Ovary (tissue), 9 donors: ENCODE results near the gene TUBB3. TPM values are rescaled to one million over a fixed set of nuclear protein-coding genes. Genes with fewer than 3 reads are reported as not detected.
"Not testable (repeated sequence)": the region's sequence is repeated elsewhere in the genome, so short reads cannot be mapped to it uniquely, and the experiment has no call there.

Source experiments
- DNase-seq, 5 donors: peaks; one replicate each; pipeline ENCODE4 v3.0.0-alpha.2; 2019 to 2020
- H3K27ac ChIP-seq, 2 donors: fragments of 200-600 bp; one replicate each; pipeline versions ENCODE4 v1.5.1 to v1.8.0; 2019 to 2022
- H3K27me3 ChIP-seq: fragments of 200-600 bp; one replicate; pipeline ENCODE4 v1.8.0; 2022
- H3K36me3 ChIP-seq: fragments of 200-600 bp; sonication (generic); one replicate; pipeline ENCODE4 v1.5.1; 2019
- H3K4me1 ChIP-seq: one replicate; pipeline ENCODE4 v1.8.1; 2013; ENCODE audit warnings: mild to moderate bottlenecking, moderate library complexity; ENCODE audit not compliant: insufficient read depth
- H3K4me3 ChIP-seq: fragments of 200-600 bp; sonication (generic); one replicate; pipeline ENCODE4 v1.5.1; 2017
- H3K9me3 ChIP-seq, 2 donors: fragments of 200-600 bp in 1 of 2; sonication (generic) in 1 of 2; one replicate each; pipeline versions ENCODE4 v1.5.1 to v1.8.1; 2013 to 2019; ENCODE audit warnings: mild to moderate bottlenecking in 1 of 2, moderate library complexity in 1 of 2
- CTCF ChIP-seq, 3 donors: fragments of 450-650 bp in 2 of 3; fragments of 200-600 bp in 1 of 3; IDR thresholded peaks; one replicate each; pipeline versions ENCODE4 v1.5.1 to v1.8.0; 2016 to 2022; ENCODE audit warnings: antibody characterized with exemption in 3 of 3, mild to moderate bottlenecking in 1 of 3
- EP300 ChIP-seq: sonication (generic); formaldehyde crosslinking; IDR thresholded peaks from one replicate; pipeline ENCODE4 v1.6.1; 2017; ENCODE audit warnings: antibody characterized with exemption
- POLR2A ChIP-seq: fragments of 450-650 bp; IDR thresholded peaks from one replicate; pipeline ENCODE4 v1.6.1; 2017; ENCODE audit warnings: antibody characterized with exemption, mild to moderate bottlenecking, moderate library complexity
- WGBS, 3 donors: extraction: QIAGEN DNeasy Blood & Tissue Kit in 1 of 3; methylation state at CpG; one replicate each; pipeline versions ENCODE4 v1.1.5 to v1.1.7; 2013 to 2017; 5-methylcytosine and 5-hydroxymethylcytosine counted together
- intact Hi-C, 4 donors: fragments of 100-400 bp; cut with DNase I; formaldehyde crosslinking; loops; one replicate each; pipeline versions ENCODE4 v1.11.0 to v1.15.1; 2022 to 2023
- polyA plus RNA-seq, 2 donors: library from polyadenylated mRNA; stranded (reverse); fragments of 200-250 nt in 1 of 2; fragments of 350-450 nt in 1 of 2; fragmentation: Illumina TruSeq in 1 of 2; extraction: RNeasy Lipid Tissue Mini Kit (QIAGEN cat#74804) in 1 of 2; gene quantifications; one replicate each; pipeline ENCODE4 v1.2.3, GENCODE V29; 2013 to 2014
- total RNA-seq, 7 donors: library from RNA; depleted of rRNA in 2 of 7; stranded (reverse); fragments of >200 nt in 2 of 7; fragmentation: NEBNext Ultra II Directional in 3 of 7; extraction: Animal tissue kit (Norgen Biotek cat#: 25700) in 3 of 7; gene quantifications; one replicate each; pipeline versions ENCODE4 v1.1.0 to v1.2.4, GENCODE V29; 2016 to 2023
- donor health status: DM: no; HTN: no; CAD: no; lungs with moderate emphysema.
- donor health status: DM: no; HTN: no; CAD: no.
- donor health status: Bipolar disorder and iron deficiency.
- donor health status: DM: yes; HTN: yes; CAD: no.
- donor health status: DM: no; HTN: no; CAD: no.
- donor health status: DM: yes; HTN: yes; CAD: no.

The TUBB3 gene
- total and polyA plus RNA-seq, 9 donors, result 0.73 to 22.6 (median 2.5) TPM

GRCh38 chr16:89911375-89911774 lies 11.8 kb upstream of the TUBB3 start:
- no peak for DNase-seq
- Histone ChIP-seq H3K27ac (no peak overlapping the region), H3K4me1 (no peaks in the 10 kb centered on the region), H3K4me3 (no peak overlapping the region), H3K36me3 (no peaks in the 10 kb centered on the region), H3K27me3 (no peaks in the 10 kb centered on the region), H3K9me3 (no peaks in the 10 kb centered on the region)
- WGBS, 3 donors, result 86 to 90% (median 90%) methylated on average over 14 of the region's 14 CpGs
- TF ChIP-seq CTCF (IDR thresholded peaks at IDR 0.05), result no peak
- TF ChIP-seq POLR2A, result no peak
- TF ChIP-seq EP300, result no peak
- intact Hi-C loops, result no loop called here

- no peaks in the 10 kb centered on the region for H3K9me3 ChIP-seq
- no peak for DNase-seq
- H3K27ac ChIP-seq, result no peak overlapping the region
- no peak for TF ChIP-seq CTCF (IDR thresholded peaks at IDR 0.05)
- 69 to 74% (median 71%) methylated on average over 13 of the region's 13 CpGs for WGBS, 3 donors
- no peaks in the 10 kb centered on the region for H3K4me1 ChIP-seq
- H3K36me3 ChIP-seq, result no peaks in the 10 kb centered on the region
- intact Hi-C loops, result no loop called here
- no peaks in the 10 kb centered on the region for H3K27me3 ChIP-seq
- no peak overlapping the region for H3K4me3 ChIP-seq
Observed at GRCh38 chr16:89912143-89912542, 11.0 kb upstream of the TUBB3 start.

GRCh38 chr16:89912627-89913026 lies 10.5 kb upstream of the TUBB3 start:
- H3K27ac ChIP-seq, result no peak overlapping the region
- H3K9me3 ChIP-seq, result no peaks in the 10 kb centered on the region
- DNase-seq, result no peak
- H3K27me3 ChIP-seq, result no peaks in the 10 kb centered on the region
- intact Hi-C loops, result no loop called here
- no peaks in the 10 kb centered on the region for H3K36me3 ChIP-seq
- WGBS, 3 donors, result 57 to 67% (median 62%) methylated on average over 8 to 14 of the region's 14 CpGs
- TF ChIP-seq EP300 (no peak), POLR2A (no peak)
- H3K4me3 ChIP-seq, result no peak overlapping the region
- H3K4me1 ChIP-seq, result peaks cover 1% of the 10 kb centered on the region

- no peaks in the 10 kb centered on the region for H3K27me3 ChIP-seq
- H3K9me3 ChIP-seq, result no peaks in the 10 kb centered on the region
- no peak overlapping the region for H3K27ac ChIP-seq
- H3K4me1 ChIP-seq, result peaks cover 5% of the 10 kb centered on the region
- no peak for DNase-seq
- no peak overlapping the region for H3K4me3 ChIP-seq
- TF ChIP-seq CTCF (IDR thresholded peaks at IDR 0.05) (no peak), POLR2A (no peak), EP300 (no peak)
- 68 to 70% (median 70%) methylated on average over 30 of the region's 30 CpGs for WGBS, 3 donors
- intact Hi-C loops, result no loop called here
- H3K36me3 ChIP-seq, result no peaks in the 10 kb centered on the region
Observed at GRCh38 chr16:89913408-89914387, 9.4 kb upstream of the TUBB3 start.

- H3K4me3 ChIP-seq, H3K9me3 ChIP-seq, H3K36me3 ChIP-seq, H3K27me3 ChIP-seq, intact Hi-C loops, H3K4me1 ChIP-seq, DNase-seq, H3K27ac ChIP-seq: not testable (repeated sequence)
- 37 to 52% (median 50%) methylated on average over 11 of the region's 11 CpGs for WGBS, 3 donors
Observed at GRCh38 chr16:89914642-89915285, 8.4 kb upstream of the TUBB3 start.
